Measurements from ENCODE around the gene SDCBP2. TPM values are rescaled to one million over a fixed set of nuclear protein-coding genes. Genes with fewer than 3 reads are reported as not detected.

Gene SDCBP2
- total RNA-seq, 1 donor from 2014 or later: 1.2 TPM

- no peaks in the 10 kb centered on the region for H3K36me3 Mint-ChIP-seq (ENCODE audit: low read depth)
- no peak for DNase-seq
- intact Hi-C loops (cut with micrococcal nuclease): no loop called here
- ChIA-PET POLR2A (no interaction called here), CTCF (interaction anchor here (1.6 kb wide), 1 partner anchor 8 kb away, joined by 3 read pairs; no protein-coding TSS in a partner anchor)
- no peak for TF ChIP-seq CTCF (IDR thresholded peaks at IDR 0.05)
- H3K4me3 Mint-ChIP-seq: no peak overlapping the region
- H3K27ac Mint-ChIP-seq: no peak overlapping the region
- H3K9me3 Mint-ChIP-seq: no peaks in the 10 kb centered on the region
- ATAC-seq (ENCODE audit: low read depth): no peak
- H3K27me3 Mint-ChIP-seq: no peaks in the 10 kb centered on the region
- H3K4me1 Mint-ChIP-seq: peaks cover 3% of the 10 kb centered on the region
Measured at GRCh38 chr20:1283522-1284510, 45.1 kb downstream of the SDCBP2 start.

- intact Hi-C loops (cut with micrococcal nuclease): no loop called here
- POLR2A ChIA-PET: no interaction called here
Measured at GRCh38 chr20:1282966-1283365, 46.0 kb downstream of the SDCBP2 start.

GRCh38 chr20:1281279-1282057 lies 47.5 kb downstream of the SDCBP2 start:
- Mint-ChIP-seq H3K4me3 (no peak overlapping the region), H3K27me3 (no peaks in the 10 kb centered on the region), H3K9me3 (no peaks in the 10 kb centered on the region), H3K27ac (no peak overlapping the region), H3K36me3 (ENCODE audit: low read depth) (no peaks in the 10 kb centered on the region), H3K4me1 (peaks cover 3% of the 10 kb centered on the region)
- DNase-seq (no peak), ATAC-seq (ENCODE audit: low read depth) (no peak)
- no peak for TF ChIP-seq CTCF (IDR thresholded peaks at IDR 0.05)
- POLR2A ChIA-PET: no interaction called here
- intact Hi-C loops (cut with micrococcal nuclease): no loop called here
- CTCF ChIA-PET: no interaction called here

More at GRCh38 chr20:1282966-1283365, 46.0 kb downstream of the SDCBP2 start:
- Mint-ChIP-seq H3K4me3 (no peak overlapping the region), H3K9me3 (no peaks in the 10 kb centered on the region), H3K4me1 (peaks cover 3% of the 10 kb centered on the region), H3K27me3 (no peaks in the 10 kb centered on the region), H3K27ac (no peak overlapping the region), H3K36me3 (ENCODE audit: low read depth) (no peaks in the 10 kb centered on the region)
- CTCF ChIA-PET: no interaction called here
- ATAC-seq (ENCODE audit: low read depth) (no peak), DNase-seq (no peak)
- no peak for TF ChIP-seq CTCF (IDR thresholded peaks at IDR 0.05)

GRCh38 chr20:1280195-1281102 lies 48.5 kb downstream of the SDCBP2 start:
- POLR2A ChIA-PET: interaction anchor here (0.5 kb wide), 1 partner anchor 156 kb away, joined by 3 read pairs; no protein-coding TSS in a partner anchor
- no peak for TF ChIP-seq CTCF (IDR thresholded peaks at IDR 0.05)
- H3K9me3 Mint-ChIP-seq: no peaks in the 10 kb centered on the region
- CTCF ChIA-PET: no interaction called here
- DNase-seq (no peak), ATAC-seq (ENCODE audit: low read depth) (no peak)
- no peak overlapping the region for H3K27ac Mint-ChIP-seq
- no peaks in the 10 kb centered on the region for H3K27me3 Mint-ChIP-seq
- no peaks in the 10 kb centered on the region for H3K36me3 Mint-ChIP-seq (ENCODE audit: low read depth)
- intact Hi-C loops (cut with micrococcal nuclease): no loop called here
- H3K4me1 Mint-ChIP-seq: peaks cover 3% of the 10 kb centered on the region
- H3K4me3 Mint-ChIP-seq: no peak overlapping the region

All from activated B cell treated with CpG ODN at 0.5 μM for 24 hours (primary cell).